Measurements from ENCODE around the gene PXYLP1.

PXYLP1 gene

DNA sequence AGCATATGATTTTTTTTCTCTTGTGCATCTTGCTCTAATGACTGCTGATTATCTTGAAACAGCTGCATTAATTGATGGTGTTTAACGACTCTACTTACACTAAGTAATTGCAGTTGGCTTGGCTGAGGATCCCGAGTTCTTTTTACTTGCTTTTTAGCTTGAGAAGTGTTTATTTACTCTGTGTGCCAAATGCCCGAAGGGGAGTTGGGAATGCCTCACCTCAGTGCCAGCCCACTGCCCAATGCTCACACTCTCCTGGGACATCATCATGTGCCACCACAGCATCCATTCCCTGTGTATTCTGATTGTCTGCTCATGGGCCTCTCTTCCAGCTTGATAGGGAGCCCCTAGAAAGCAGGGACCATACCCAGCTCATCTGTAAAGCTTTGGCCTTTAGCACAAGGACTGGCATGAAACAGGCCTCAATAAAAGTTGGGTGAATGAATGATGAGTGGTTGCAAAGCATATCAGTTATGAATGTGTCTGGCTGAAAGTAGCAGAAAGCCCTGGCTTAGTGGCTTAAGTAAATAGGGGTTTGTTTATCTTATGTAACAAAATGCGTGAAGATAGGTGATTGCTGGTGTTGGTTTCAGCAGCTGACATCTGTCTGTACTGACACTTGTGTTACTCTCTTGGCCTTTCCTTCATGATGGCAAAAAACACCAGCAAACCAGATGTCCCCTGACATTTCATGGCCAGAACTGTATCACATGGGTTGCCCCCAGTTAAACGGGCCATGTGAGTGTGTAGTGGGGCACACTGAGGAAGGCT is 8.1 kb downstream of the PXYLP1 start:
- no peaks in the 10 kb centered on the region for H3F3A ChIP-seq (ENCODE audit: control insufficient read depth, insufficient read depth)
- no peak for TF ChIP-seq EZH2phosphoT487 (IDR thresholded peaks at IDR 0.05; ENCODE audit: borderline replicate concordance, low read length)
- TF ChIP-seq, protein P1, sequence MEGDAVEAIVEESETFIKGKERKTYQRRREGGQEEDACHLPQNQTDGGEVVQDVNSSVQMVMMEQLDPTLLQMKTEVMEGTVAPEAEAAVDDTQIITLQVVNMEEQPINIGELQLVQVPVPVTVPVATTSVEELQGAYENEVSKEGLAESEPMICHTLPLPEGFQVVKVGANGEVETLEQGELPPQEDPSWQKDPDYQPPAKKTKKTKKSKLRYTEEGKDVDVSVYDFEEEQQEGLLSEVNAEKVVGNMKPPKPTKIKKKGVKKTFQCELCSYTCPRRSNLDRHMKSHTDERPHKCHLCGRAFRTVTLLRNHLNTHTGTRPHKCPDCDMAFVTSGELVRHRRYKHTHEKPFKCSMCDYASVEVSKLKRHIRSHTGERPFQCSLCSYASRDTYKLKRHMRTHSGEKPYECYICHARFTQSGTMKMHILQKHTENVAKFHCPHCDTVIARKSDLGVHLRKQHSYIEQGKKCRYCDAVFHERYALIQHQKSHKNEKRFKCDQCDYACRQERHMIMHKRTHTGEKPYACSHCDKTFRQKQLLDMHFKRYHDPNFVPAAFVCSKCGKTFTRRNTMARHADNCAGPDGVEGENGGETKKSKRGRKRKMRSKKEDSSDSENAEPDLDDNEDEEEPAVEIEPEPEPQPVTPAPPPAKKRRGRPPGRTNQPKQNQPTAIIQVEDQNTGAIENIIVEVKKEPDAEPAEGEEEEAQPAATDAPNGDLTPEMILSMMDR (IDR thresholded peaks at IDR 0.05; ENCODE audit: low read depth, low read length, poor library complexity, severe bottlenecking): no peak
- no peaks in the 10 kb centered on the region for H3K79me2 ChIP-seq (ENCODE audit: control insufficient read depth, low read length)
- no peaks in the 10 kb centered on the region for H3K27me3 ChIP-seq (ENCODE audit: control insufficient read depth, low read length)
- H3K9me2 ChIP-seq (replicated peaks; ENCODE audit: control insufficient read depth, low read length): no peaks in the 10 kb centered on the region
- H4K20me1 ChIP-seq (ENCODE audit: control insufficient read depth, insufficient read depth, low read depth, low read length): no peaks in the 10 kb centered on the region
- H3K9me3 ChIP-seq (ENCODE audit: control insufficient read depth, insufficient read depth, low read length): no peaks in the 10 kb centered on the region
- no peak overlapping the region for H3K27ac ChIP-seq (ENCODE audit: low read depth, low read length)
- no peaks in the 10 kb centered on the region for H3K4me1 ChIP-seq (ENCODE audit: control insufficient read depth, low read length)
- no peak overlapping the region for H3K4me3 ChIP-seq (ENCODE audit: low read length)
- no peak overlapping the region for H3K4me2 ChIP-seq (ENCODE audit: low read length)
- no peaks in the 10 kb centered on the region for H3K36me3 ChIP-seq (ENCODE audit: control insufficient read depth, low read length)

GRCh38 chr3:141240286-141240685 is 8.7 kb downstream of the PXYLP1 start:
- H3K79me2 ChIP-seq (ENCODE audit: control insufficient read depth, low read length): no peaks in the 10 kb centered on the region
- no peaks in the 10 kb centered on the region for H3K27me3 ChIP-seq (ENCODE audit: control insufficient read depth, low read length)
- no peak overlapping the region for H3K4me2 ChIP-seq (ENCODE audit: low read length)
- no peak overlapping the region for H3K4me3 ChIP-seq (ENCODE audit: low read length)
- no peaks in the 10 kb centered on the region for H3K9me3 ChIP-seq (ENCODE audit: control insufficient read depth, insufficient read depth, low read length)
- no peaks in the 10 kb centered on the region for H4K20me1 ChIP-seq (ENCODE audit: control insufficient read depth, insufficient read depth, low read depth, low read length)
- no peaks in the 10 kb centered on the region for H3K4me1 ChIP-seq (ENCODE audit: control insufficient read depth, low read length)
- no peak overlapping the region for H3K27ac ChIP-seq (ENCODE audit: low read depth, low read length)
- no peaks in the 10 kb centered on the region for H3K36me3 ChIP-seq (ENCODE audit: control insufficient read depth, low read length)
- no peaks in the 10 kb centered on the region for H3K9me2 ChIP-seq (replicated peaks; ENCODE audit: control insufficient read depth, low read length)
- H3F3A ChIP-seq (ENCODE audit: control insufficient read depth, insufficient read depth): no peaks in the 10 kb centered on the region
- TF ChIP-seq EZH2phosphoT487 (IDR thresholded peaks at IDR 0.05; ENCODE audit: borderline replicate concordance, low read length): no peak
- TF ChIP-seq, protein P1 (IDR thresholded peaks at IDR 0.05; ENCODE audit: low read depth, low read length, poor library complexity, severe bottlenecking): no peak

DNA sequence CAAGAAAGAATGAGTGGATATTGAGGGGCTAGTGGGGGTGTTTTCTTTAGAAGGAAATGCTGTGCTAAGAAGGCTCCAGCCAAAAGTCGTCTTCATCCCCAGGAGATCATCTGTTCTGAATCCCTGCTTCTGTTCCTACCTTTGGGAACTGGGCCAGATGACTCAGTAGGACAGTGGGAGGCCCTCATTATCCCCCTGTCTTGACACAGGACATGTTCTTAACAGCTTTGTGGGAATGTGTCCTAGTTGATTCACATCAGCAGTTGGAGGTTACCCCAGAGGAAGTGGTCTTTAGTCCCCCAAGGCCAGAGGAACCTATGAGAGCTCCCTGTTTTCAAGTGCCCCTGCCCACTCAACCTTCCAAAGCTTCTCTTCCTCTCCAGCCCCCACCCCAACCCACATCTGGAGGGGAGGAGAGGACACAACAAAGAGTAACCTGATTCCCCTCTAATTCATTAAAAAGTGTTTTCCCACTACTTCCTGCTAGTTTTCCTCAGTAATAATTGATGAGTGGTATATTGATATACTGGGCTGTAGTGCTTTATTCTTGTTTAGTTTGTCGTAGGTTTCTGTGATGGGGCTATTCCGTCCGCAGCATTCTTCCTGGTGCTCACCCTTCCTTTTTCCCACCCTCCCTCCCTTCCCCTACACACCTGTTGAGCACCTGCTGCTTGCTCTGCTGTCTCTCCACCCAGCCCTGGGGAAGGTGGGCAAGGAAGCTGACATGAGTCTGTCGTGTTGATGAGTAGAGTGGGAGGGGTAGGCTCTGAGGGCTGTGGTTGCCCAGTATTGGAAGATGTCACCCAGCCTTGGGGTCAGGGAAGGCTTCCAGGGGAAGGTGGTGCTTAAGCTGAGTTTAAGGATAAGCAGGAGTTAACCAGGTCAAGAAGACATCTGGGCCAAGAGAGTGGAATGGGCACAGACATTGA is 9.3 kb downstream of the PXYLP1 start:
- Histone ChIP-seq H3K27ac (ENCODE audit: low read depth, low read length) (no peak overlapping the region), H3K4me2 (ENCODE audit: low read length) (no peak overlapping the region), H3K9me2 (replicated peaks; ENCODE audit: control insufficient read depth, low read length) (no peaks in the 10 kb centered on the region), H3K27me3 (ENCODE audit: control insufficient read depth, low read length) (no peaks in the 10 kb centered on the region), H3K4me1 (ENCODE audit: control insufficient read depth, low read length) (no peaks in the 10 kb centered on the region), H4K20me1 (ENCODE audit: control insufficient read depth, insufficient read depth, low read depth, low read length) (no peaks in the 10 kb centered on the region), H3K36me3 (ENCODE audit: control insufficient read depth, low read length) (no peaks in the 10 kb centered on the region), H3K9me3 (ENCODE audit: control insufficient read depth, insufficient read depth, low read length) (no peaks in the 10 kb centered on the region), H3F3A (ENCODE audit: control insufficient read depth, insufficient read depth) (no peaks in the 10 kb centered on the region), H3K4me3 (ENCODE audit: low read length) (no peak overlapping the region), H3K79me2 (ENCODE audit: control insufficient read depth, low read length) (no peaks in the 10 kb centered on the region)
- TF ChIP-seq, protein P1 (IDR thresholded peaks at IDR 0.05; ENCODE audit: low read depth, low read length, poor library complexity, severe bottlenecking): no peak
- no peak for TF ChIP-seq EZH2phosphoT487 (IDR thresholded peaks at IDR 0.05; ENCODE audit: borderline replicate concordance, low read length)
